Measurements from ENCODE around the gene DTX1. TPM values are rescaled to one million over a fixed set of nuclear protein-coding genes. Genes with fewer than 3 reads are reported as not detected.

The DTX1 gene
- total RNA-seq, 1 donor from 2014 or later, result 62.8 TPM

DNA sequence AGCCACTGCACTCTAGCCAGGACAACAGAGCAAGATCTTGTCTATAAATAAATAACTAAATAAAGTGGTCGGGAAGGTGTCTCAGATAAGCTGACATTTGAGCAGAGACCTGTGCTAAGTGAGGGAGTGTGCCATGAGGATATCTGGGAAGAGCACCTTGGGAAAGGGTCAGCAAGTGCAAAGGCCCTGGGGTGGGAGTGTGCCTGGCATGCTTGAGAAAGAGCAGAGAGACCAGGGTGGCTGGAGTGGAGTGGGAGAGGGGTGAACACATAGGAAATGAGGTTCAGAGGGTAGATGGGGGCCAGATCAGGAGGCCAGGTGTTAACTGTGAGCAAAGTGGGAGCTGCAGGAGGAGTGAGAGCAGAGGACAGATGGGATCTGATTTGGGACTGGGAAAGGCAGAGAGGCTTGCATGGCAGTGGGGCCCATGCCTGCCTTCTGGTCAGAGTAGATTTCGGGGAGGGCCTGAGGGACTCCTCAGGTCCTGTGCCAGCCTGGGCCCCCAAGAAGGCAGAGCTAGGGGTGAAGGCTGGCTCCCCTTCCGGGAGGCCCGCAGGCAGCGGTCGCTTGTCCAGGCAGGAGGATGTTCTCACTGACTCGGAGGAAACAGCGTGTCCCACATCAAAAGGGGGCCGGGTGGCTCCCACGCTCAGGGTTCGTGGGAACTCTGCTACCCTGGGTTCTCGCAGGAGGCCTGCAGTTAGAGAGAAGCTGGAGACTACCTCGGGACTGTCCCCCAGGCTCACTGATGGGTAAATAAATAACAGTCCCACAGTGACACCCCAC is 32.6 kb downstream of the DTX1 start:
- Mint-ChIP-seq H3K4me3 (ENCODE audit: unreplicated experiment) (no peak overlapping the region), H3K9me3 (ENCODE audit: unreplicated experiment) (no peaks in the 10 kb centered on the region), H3K27ac (ENCODE audit: unreplicated experiment) (peak overlapping the region; percentile 70), H3K4me1 (ENCODE audit: unreplicated experiment) (peaks cover 70% of the 10 kb centered on the region), H3K27me3 (ENCODE audit: unreplicated experiment) (peaks cover 36% of the 10 kb centered on the region), H3K36me3 (ENCODE audit: low read depth, unreplicated experiment) (peaks cover 29% of the 10 kb centered on the region)
- no peak for TF ChIP-seq CTCF (IDR thresholded peaks at IDR 0.05; ENCODE audit: unreplicated experiment)
- peak; percentile 34 for DNase-seq (ENCODE audit: low spot score)

GRCh38 chr12:113089839-113090238 is 33.3 kb downstream of the DTX1 start:
- Mint-ChIP-seq H3K27me3 (ENCODE audit: unreplicated experiment) (peaks cover 36% of the 10 kb centered on the region), H3K4me1 (ENCODE audit: unreplicated experiment) (peaks cover 70% of the 10 kb centered on the region), H3K36me3 (ENCODE audit: low read depth, unreplicated experiment) (peaks cover 23% of the 10 kb centered on the region), H3K27ac (ENCODE audit: unreplicated experiment) (peak overlapping the region; percentile 69), H3K4me3 (ENCODE audit: unreplicated experiment) (peak overlapping the region; percentile 70), H3K9me3 (ENCODE audit: unreplicated experiment) (no peaks in the 10 kb centered on the region)
- no peak for TF ChIP-seq CTCF (IDR thresholded peaks at IDR 0.05; ENCODE audit: unreplicated experiment)
- DNase-seq (ENCODE audit: low spot score), result no peak

GRCh38 chr12:113090740-113091139 is 34.2 kb downstream of the DTX1 start:
- Mint-ChIP-seq H3K4me1 (ENCODE audit: unreplicated experiment) (peaks cover 70% of the 10 kb centered on the region), H3K27me3 (ENCODE audit: unreplicated experiment) (peaks cover 36% of the 10 kb centered on the region), H3K4me3 (ENCODE audit: unreplicated experiment) (no peak overlapping the region), H3K27ac (ENCODE audit: unreplicated experiment) (no peak overlapping the region), H3K36me3 (ENCODE audit: low read depth, unreplicated experiment) (peaks cover 18% of the 10 kb centered on the region), H3K9me3 (ENCODE audit: unreplicated experiment) (no peaks in the 10 kb centered on the region)
- TF ChIP-seq CTCF (IDR thresholded peaks at IDR 0.05; ENCODE audit: unreplicated experiment), result no peak
- DNase-seq (ENCODE audit: low spot score), result no peak

- Mint-ChIP-seq H3K9me3 (ENCODE audit: unreplicated experiment) (no peaks in the 10 kb centered on the region), H3K36me3 (ENCODE audit: low read depth, unreplicated experiment) (peaks cover 16% of the 10 kb centered on the region), H3K4me1 (ENCODE audit: unreplicated experiment) (peaks cover 63% of the 10 kb centered on the region), H3K27me3 (ENCODE audit: unreplicated experiment) (peaks cover 36% of the 10 kb centered on the region), H3K4me3 (ENCODE audit: unreplicated experiment) (peak overlapping the region; percentile 27), H3K27ac (ENCODE audit: unreplicated experiment) (no peak overlapping the region)
- TF ChIP-seq CTCF (IDR thresholded peaks at IDR 0.05; ENCODE audit: unreplicated experiment), result no peak
- DNase-seq (ENCODE audit: low spot score), result no peak
Measured at GRCh38 chr12:113091506-113091905, 35.0 kb downstream of the DTX1 start.
